Hepatic stellate cell (primary cell): Measurements from ENCODE around the gene GCHFR.
A peak's percentile ranks its signal among the peaks of the same experiment; 100 is the strongest.

Experiments used
- DNase-seq: peaks from one replicate; pipeline ENCODE4 v3.0.0; 2011; ENCODE audit warnings: low spot score

The GCHFR gene

DNA sequence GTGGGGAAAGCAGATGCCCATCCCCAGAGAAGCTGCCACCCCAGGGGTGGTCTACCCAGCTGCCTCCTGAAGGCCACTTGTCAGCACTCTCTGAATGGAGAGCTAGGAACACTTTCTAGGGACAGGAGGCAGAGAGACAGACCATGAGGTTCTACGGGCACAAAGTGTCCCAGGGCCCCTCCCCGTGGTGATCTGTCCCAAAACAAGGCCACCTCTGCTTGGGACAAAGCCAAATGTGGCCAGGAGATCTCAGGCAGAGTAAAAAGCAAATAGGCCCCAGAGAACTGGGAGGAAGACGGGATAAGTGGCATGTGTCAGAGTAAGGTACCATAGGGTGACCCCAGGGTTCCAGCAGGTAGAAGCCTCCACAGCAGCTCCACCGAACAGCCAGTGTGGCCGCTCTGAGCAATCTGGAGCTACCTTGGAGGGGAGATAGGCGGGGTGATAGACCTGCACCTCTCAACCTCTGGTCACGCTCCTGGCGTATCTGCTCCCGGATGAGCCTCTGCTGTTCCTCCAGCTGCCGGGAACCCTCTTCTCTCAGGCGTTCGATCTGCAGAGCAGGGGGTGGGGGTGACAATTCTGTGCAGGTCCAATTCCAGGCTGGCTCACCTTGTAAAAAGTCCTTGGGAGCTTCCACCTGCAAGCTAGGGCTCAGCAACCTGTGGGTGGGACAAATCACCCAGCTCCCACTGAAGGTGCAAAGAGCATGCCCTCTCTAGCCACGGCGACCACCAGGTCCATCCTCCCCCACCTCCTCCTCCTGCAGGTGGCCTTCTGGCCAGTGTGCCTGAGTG is 12.1 kb downstream of the GCHFR start:
- DNase-seq, result no peak

DNA sequence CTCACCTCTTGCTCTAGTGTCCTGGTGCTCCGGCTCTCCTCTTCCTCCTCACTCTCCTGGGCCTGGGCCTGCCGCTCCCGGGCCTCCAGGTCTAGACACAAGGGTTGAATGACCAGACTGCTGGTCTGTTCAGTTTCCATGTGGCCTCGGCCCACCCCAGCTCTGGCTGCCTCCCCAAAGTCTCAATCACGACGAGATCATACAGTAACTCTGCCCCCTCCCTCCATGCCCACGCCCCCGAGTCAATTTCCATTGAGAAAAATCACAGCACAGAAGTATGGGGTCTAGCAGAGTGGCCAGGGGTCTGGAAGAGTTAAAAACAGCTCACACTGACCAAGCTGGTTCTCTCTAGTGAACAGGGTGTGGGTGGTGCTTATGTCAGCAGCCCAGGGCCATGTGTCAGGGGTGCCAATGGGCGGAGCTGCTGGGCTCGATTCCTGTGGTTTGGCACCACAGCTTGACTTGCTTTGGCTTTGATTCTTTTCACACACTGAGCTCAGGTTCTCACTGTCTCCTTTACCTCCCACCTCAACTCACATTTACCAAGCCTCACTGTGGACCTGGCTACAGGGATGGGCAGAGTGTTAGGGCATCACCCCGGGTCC is 12.8 kb downstream of the GCHFR start:
- no peak for DNase-seq

DNA sequence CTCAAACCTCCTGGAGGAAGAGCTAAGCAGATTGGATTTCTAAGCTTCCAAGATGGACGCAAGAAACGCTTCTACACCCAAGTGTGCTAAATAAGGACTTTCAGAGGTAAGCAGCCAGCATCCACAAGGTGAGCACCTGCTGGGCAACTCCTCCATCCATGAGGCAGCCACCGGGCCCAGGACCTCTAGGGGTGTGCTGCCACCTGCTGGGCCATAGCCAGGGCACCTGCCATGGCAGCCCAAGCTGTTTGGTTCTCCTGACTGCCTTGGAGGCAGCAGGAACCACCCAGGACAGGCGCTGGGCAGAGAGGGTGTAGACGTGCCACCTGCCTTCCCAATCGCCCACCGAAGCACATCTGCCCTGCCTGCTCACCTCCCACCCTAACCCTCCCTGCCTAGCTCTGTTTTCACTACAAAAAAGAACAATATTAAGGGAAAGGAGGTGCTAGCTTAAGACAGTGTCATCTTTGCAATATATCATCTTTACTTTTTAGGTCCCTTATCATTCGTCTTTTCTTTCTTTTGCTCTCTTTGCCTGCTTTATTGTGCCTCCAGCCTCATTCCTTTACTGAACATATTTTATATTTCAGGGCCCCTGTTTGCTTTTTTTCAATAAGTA is 18.9 kb downstream of the GCHFR start:
- no peak for DNase-seq

DNA sequence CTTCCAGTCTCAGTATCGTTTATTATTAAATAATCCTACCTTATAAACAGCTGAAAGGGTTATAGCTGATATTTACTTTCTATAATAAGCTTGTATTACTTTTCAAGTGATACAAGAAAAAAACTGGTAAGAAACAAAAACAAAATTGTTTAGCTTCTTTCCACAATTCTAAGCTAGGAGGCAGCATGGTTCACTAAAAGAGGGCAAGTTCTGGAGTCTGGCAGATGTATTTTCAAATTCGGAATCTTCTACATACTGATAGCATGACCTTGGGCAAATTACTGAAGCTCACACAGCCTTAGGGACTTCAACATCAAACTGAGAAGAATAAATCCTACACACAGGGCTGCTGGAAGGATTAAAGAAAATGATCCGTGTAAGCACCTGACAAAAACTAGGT is 21.3 kb downstream of the GCHFR start:
- no peak for DNase-seq

DNA sequence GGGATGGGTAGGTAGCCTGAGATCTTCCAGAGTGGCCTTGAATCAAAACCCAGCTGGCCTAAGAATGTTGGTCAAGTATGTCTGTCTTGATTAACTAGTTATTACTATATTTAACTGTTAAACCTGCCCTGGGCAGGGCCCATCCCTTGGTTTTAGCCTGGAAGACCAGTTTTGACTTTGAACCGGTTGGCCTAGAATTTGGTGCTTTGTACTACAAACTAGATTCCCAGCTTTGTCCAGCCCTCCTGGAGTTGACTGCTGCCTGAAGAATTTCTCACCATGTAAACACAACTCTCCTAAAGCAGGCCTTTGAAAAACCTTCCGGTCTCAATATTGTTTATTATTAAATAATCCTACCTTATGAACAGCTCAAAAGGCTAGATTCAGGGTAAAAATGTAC is 21.9 kb downstream of the GCHFR start:
- no peak for DNase-seq

DNA sequence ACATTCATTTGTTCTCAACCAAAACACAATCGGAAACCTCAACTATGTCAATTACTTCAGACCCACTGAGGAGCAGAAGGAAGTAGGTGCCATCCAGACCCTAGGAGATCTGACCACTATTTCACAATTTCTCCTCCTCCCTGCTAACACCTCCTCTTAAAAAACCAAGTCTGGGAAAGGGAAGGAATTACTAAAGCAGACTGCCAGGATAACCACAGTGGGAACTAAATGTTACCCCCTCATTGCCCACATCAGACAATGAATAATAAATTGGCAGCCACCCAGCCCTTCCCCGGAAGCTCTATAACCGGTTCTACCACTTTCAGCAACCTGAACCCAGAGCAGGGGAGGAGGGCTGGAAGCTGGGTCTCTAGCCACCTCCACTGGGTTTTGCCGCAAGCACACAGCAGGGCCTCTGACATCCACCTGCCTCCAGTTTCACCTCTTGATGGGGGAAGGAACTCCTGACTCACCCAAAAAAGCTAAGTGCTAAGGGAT is 23.5 kb downstream of the GCHFR start:
- DNase-seq, result no peak

DNA sequence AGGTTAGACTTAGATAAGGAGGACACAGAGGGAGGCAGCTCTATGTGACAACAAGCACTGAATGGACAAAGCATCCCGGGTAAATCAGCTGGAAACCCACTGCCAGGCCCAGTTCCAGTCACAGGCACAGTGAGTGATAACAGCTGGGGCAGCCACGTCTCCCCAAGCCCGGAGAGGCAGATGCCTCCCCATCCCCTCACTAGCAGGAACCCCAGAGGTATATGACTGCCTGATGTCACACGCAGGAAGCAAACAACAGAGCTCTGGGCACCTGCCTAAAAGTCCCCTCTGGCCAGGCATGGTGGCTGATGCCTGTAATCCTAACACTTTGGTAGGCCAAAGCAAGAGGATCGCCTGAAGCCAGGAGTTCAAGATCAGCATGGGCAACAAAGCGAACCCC is 24.1 kb downstream of the GCHFR start:
- no peak for DNase-seq

DNA sequence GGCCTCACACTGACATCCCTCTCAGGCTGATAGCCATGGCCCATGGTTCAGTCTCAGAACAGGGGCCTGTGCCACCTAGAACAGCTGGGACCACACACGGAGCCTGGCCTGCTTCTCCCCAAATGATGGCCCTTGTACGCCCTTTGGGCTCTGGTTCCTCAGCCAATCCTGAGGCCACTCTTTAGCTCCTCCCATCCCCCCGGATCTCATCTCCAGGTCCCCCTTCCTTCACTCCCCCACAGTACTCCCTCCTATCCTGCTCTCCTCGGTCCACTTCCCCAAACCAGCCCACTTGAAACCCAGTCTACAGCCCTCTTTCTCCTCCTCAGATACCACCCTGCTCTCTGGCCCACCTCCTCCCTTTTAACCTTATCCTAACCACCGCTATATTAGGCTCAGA is 25.3 kb downstream of the GCHFR start:
- no peak for DNase-seq

DNA sequence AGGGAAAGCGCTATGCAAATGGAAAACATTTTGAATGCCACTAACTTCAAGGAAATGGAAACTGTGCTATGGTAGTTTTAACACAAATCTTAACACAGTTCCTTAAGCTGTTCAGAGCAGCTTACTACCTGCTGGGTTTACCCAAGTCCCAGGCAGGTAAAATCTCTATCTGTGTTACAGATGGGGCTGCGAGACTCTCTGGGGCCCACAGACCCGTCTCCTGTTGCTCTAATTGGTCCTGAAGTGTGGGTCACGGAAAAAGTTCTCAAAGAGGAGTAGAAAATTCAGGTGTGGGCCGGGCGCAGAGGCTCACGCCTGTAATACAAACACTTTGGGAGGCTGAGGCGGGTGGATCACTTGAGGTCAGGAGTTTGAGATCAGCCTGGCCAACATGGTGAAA is 26.1 kb downstream of the GCHFR start:
- no peak for DNase-seq

DNA sequence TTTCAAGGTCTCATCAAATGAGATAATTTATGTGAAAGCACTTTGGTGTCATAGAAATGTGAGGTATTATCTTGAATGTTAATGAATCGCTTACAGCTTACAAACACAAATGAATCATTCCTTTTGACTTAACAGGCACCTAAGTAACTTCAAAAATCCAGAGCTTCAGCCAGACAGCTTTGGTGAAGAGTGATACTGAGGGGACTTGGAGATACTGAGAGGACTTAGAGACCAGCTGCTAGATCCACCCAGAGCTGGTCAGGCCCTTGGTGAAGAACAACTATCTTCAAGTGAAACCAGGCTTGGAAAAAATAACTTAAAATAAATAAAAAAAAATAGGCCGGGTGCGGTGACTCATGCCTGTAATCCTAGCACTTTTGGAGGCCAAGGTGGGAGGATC is 26.9 kb downstream of the GCHFR start:
- DNase-seq, result no peak

DNA sequence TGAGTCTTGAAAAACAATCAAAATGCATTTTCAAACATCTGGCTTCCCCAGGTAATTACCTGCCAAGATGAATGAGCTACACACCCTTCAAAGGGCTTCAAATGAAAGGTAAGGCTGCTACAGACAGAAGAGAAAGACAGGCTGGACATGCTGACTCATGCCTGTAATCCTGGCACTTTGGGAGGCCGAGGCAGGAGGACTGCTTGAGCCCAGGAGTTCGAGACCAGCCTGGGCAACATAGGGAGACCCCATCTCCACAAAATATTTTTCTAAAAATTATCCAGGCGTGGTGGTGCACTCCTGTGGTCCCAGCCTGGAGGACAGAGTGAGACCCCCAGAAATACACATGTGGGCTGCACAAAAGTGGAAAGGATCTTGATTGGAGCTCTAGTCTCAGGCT is 28.5 kb downstream of the GCHFR start:
- DNase-seq, result no peak

DNA sequence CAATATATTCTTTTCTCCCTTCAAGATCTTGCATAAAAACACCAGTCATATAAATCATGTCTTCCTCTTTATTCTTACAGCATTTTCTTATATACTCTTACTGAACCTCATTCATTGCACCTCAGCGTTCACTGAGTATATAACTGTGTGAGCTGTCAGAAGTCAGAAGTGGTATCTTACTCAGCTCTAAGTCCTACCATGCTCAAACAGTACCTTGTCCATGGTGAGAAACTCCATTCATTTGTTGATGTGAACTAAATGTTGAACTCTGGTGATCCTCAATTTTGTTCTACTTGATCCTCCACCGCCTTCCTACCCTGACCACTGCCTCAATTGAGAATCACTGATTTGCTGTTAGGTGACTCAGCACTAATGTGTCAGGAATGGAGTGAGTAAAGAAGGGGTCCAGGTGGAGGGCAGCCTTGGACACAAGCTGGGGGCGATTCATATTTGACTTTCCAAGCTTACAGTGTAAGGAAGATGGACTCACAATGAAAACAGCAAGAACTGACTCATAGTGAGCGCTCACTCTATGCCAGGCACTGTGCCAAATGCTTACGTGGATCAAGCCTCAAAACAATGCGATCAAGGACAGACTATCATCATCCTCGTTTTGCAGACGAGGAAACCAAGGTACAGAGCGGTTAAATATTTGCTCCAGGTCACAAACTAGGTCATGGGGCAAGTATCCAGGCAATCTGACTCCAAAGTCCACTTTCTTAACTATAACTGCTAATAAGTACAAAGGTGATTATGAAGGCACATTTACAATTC is 29.5 kb downstream of the GCHFR start:
- peak; percentile 49 for DNase-seq

DNA sequence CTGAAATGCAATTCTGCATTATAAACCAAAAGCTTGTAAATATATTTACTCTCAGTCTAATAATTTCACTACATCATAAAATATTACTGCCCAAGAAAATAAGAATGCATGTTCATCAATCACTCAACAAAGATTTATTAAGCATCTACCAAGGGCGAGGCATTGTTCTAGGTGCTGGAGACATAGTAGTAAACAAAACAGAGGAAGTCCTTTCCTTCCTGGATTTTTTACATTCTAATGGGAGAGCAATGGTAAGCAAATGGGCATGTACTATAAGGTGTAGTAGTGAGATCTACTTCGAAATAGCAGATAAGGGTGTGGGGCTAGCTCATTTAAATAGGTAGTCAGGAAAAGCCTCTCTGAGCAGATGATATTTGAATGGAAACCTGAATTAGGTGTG is 32.2 kb downstream of the GCHFR start:
- DNase-seq, result no peak

DNA sequence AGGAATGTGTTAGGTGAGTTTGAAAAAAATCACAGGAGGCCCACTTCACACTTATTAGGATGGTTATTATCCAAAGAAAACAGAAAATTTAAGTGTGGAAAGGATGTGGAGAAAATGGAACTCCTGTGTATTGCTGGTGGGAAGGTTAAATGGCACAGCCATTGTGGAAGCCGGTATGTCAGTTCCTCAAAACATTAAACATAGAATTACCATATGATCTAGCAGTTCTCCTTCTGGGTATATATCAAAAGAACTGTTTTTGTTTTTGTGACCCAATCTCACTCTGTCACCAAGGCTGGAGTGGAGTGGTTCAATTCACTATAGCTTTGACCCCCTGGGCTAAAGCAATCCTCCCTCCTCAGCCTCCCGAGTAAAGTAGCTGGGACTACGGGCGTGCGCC is 32.6 kb downstream of the GCHFR start:
- no peak for DNase-seq

DNA sequence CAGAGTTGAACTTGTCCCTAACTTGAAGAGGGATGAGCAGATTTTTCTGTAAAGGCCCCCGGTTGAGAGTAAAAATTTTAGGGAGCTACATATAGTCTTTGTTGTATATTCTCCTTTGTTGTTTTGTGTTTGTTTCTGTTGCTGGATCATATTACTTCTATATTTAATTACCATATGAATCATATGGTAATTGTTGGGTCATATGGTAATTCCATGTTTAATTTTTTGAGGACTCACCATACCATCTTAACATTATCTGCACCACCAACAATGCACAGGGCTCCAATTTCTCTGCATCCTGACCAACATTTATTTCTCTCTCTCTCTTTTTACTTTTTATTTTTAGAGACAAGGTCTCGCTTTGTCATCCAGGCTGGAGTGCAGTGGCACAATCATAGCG is 35.7 kb downstream of the GCHFR start:
- no peak for DNase-seq

DNA sequence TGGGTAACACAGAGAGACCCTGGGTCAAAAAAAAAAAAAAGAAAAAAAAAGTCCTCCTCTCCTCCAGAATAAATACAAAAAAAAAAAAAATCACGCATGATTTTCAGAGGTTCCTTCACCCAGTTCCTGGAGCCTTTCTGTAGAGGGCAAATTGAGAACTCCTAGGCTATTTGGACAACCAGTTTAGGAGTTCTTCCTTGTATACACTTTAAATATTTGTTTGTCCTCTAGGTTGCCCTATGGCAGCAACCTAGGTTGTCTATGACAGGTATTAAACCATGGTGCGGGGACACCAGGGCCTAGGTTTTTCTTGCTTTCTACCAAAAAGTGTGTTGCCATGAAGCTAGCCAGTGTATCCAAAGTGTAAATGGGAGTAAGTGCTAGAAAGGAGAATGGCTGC is 39.2 kb downstream of the GCHFR start:
- DNase-seq, result no peak

DNA sequence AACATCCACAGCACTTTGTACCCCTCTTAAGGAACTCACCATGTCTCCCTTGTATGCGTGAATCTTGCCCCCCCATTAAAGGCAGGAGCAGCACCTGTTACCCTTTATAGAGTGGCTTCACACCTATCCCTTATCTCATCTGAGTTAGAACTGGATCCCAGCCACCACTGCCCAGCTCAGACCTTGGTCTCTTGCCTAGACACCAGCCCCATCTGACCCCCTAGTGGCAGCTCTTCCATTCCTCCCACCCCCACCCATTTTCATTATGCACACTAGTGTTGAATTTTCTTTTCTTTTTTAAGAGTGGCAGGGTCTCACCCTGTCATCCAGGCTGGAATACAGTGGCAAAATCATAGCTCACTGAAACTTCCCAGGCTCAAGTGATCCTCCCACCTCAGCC is 39.8 kb downstream of the GCHFR start:
- DNase-seq, result no peak

DNA sequence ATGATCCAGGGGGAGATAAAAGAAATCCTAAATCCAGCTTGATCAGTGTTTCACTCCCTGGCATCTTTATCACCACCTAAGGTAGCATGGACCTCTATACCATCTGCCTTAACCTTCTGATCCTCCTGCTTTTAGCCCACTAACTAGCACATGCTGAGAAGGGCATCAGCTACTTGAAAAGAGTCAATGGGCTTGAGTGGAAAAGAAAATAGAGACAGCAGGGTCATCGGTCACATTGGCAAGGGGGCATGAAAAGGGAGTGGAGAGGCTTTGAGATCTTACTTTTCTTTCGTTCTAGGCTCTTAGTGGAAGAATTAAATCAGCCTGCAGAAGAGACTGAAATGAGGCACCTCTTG is 42.8 kb downstream of the GCHFR start:
- no peak for DNase-seq

DNA sequence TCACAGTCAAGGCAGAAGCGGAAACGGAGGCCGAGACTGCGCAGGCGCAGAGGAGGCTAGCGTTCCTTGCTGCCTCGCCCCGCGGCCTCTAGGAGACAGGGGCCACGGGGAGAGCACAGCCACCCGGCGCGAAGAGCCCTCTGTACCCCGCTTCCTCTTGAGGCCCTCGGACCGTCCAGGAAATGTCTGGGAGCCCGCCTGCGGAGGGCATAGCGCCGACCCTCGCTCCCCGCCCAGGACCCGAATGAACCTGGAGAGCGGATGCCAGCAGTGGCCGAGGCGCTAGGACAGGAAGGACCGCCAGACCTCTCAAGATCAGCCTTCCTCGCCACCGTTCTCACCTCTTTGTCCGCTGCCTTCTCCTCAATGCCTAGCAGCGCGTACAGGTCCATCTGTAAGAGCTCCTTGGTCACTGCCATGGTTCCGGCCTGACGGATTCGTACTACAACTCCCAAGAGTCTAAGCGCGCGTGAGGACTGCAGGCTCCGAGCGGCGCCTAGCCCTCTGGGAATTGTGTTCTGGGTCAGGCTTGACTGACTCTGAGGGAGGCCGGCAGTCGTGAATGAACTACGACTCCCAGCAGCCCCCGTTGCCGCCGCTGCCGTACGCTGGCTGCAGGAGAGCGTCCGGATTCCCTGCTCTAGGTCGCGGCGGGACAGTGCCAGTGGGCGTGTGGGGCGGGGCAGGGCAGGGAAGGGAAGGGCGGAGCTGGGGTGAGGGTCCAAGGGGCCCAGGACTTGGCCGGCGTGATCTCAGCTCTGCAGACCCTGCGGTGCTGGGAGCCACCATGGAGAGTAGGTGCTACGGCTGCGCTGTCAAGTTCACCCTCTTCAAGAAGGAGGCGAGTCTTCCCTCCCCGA is 43.4 kb downstream of the GCHFR start, which contains the start of the genes DNAJC17 and ZFYVE19:
TSS of gene DNAJC17 (minus strand) at position 446 of the 860 bp plus-strand sequence. CDS start at position 419, 27 bp downstream.
TSS of gene ZFYVE19 (plus strand) at position 62 of the 860 bp plus-strand sequence. CDS start at position 563, 501 bp downstream.
- peak; percentile 94 for DNase-seq

DNA sequence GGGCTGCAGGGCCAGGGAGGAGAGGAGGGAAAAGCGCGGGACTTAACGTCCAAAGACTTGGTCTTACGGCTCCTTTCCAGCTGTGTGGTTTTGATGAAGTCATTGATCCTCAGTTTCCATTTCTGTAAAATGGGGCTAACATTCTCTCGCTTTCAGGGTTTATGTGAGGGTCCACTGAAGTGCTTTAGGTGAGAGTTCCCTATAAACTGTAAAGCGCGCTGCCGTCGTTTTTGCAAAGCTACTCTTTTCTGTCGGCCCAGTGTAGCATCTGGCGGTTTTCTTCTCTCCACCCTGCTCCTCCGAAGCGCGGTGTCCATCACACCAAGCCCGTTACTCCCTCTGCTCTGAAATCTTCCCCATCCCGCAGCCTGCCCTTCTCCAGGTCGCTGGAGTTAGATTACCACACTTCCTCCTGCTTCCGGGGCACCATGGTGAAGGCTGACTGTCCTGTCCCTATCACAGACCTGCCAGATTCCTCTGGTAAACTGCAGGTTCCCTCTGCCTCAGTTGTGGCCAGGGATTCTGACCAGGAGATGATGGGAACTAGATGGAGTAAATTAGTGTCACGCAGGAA is 44.1 kb downstream of the GCHFR start:
- DNase-seq, result no peak

DNA sequence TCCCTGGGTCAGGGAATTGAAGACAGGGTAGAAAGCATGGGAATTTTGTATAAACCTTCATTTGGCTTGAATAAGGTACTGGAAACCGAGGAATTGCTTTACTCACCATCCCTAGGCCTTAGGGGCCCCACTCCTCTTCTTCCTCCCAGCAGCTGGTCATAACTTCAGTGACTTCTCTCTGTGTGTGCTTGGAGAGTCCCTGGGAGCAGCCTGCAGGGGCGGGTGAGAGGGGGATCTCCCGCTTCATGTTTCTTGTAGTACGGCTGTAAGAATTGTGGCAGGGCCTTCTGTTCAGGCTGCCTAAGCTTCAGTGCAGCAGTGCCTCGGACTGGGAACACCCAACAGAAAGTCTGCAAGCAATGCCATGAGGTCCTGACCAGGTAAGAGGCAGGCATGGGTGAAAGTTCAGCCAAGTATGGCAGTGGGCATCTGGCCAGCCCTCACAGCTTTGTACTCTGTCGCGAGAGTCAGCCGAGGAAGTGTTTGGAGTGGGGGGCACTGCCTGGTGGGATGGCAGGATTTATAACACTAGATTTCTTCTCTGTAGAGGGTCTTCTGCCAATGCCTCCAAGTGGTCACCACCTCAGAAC is 45.1 kb downstream of the GCHFR start:
- DNase-seq, result no peak
